HepG2 (cell line): ENCODE results near the gene HIRA. TPM values are rescaled to one million over a fixed set of nuclear protein-coding genes. Genes with fewer than 3 reads are reported as not detected.

ENCODE experiments used
- ATAC-seq: fragments of 200-7000 bp; cut with Tn5 transposase; 3 replicates; pipeline ENCODE4 v1.9.1; 2020; ENCODE audit warnings: mild to moderate bottlenecking, moderate library complexity
- BruUV-seq: library from RNA; stranded (reverse); fragments of 400-500 nt; replicated peaks from 2 replicates; lab custom pipeline; 2021; lab: Mats Ljungman, UMichigan
- CTCF ChIA-PET: fragments of 300-600 bp; formaldehyde crosslinking; extraction: SDS; loops from one replicate; lab custom pipeline; 2021; ENCODE audit warnings: low total read pairs, inconsistent platforms, low intra/inter-chr PET ratio; lab: Yijun Ruan, JAX
- POLR2A ChIA-PET: fragments of 350-600 bp; sonication (Branson Sonifier 250); formaldehyde crosslinking; loops from one replicate; lab custom pipeline; 2020; ENCODE audit warnings: antibody characterized with exemption, inconsistent platforms; lab: Yijun Ruan, JAX
- DNase-seq: peaks from one replicate; pipeline ENCODE4 v3.0.0-alpha.2; 2015; ENCODE audit warnings: low spot score
- FAIRE-seq: peaks from 3 replicates; lab custom pipeline; 2011; peaks lifted over from hg19 to GRCh38; lab: Jason Lieb, UNC
- H2AFZ ChIP-seq: one replicate; pipeline ENCODE4 v1.6.1; 2011; ENCODE audit warnings: low read length, inconsistent platforms
- H3K27ac ChIP-seq: fragments of 300-600 bp; 3 replicates; pipeline ENCODE4 v1.8.0; 2011; ENCODE audit warnings: mixed run types, mild to moderate bottlenecking, mixed read lengths, low read length, inconsistent platforms; ENCODE audit not compliant: insufficient read depth; ENCODE audit errors: extremely low read length
- H3K27me3 ChIP-seq, 2 experiments: fragments of 200-600 bp in 1 of 2; 2 replicates in 1 of 2; 3 replicates in 1 of 2; pipeline versions ENCODE4 v1.6.0 to v1.8.0; 2011; ENCODE audit warnings: low read length in 2 of 2, mild to moderate bottlenecking in 2 of 2, moderate library complexity in 2 of 2, inconsistent platforms in 1 of 2; ENCODE audit not compliant: insufficient read depth in 2 of 2, control insufficient read depth in 1 of 2
- H3K36me3 ChIP-seq, 2 experiments: fragments of 200-600 bp in 1 of 2; replicated peaks in 1 of 2; 2 replicates in 1 of 2; 3 replicates in 1 of 2; pipeline versions ENCODE4 v1.5.1 to v1.8.0; 2011; ENCODE audit warnings: low read length in 2 of 2, inconsistent platforms in 1 of 2; ENCODE audit not compliant: insufficient read depth in 2 of 2, control insufficient read depth in 1 of 2
- H3K4me1 ChIP-seq: 2 replicates; pipeline ENCODE4 v1.5.1; 2012; ENCODE audit warnings: low read length, inconsistent platforms; ENCODE audit not compliant: insufficient read depth
- H3K4me2 ChIP-seq: 2 replicates; pipeline ENCODE4 v1.6.0; 2011; ENCODE audit warnings: low read depth, low read length, inconsistent platforms
- H3K4me3 ChIP-seq, 3 experiments: fragments of 200-600 bp in 1 of 3; sonication (generic), shearing (Covaris generic) in 1 of 3; replicated peaks in 1 of 3; 2 replicates each; pipeline ENCODE4 v1.5.1; 2011 to 2016; ENCODE audit warnings: low read length in 3 of 3, inconsistent platforms in 2 of 3, low read depth in 2 of 3, mild to moderate bottlenecking in 2 of 3, control low read depth in 1 of 3, mixed read lengths in 1 of 3; ENCODE audit not compliant: insufficient read depth in 1 of 3
- H3K79me2 ChIP-seq: one replicate; pipeline ENCODE4 v1.6.1; 2011; ENCODE audit warnings: low read length, inconsistent platforms; ENCODE audit not compliant: insufficient read depth
- H3K9ac ChIP-seq: 2 replicates; pipeline ENCODE4 v1.6.0; 2011; ENCODE audit warnings: mild to moderate bottlenecking, low read depth, low read length, inconsistent platforms; ENCODE audit not compliant: insufficient read depth
- H3K9me3 ChIP-seq: 2 replicates; pipeline ENCODE4 v1.5.1; 2012; ENCODE audit warnings: mild to moderate bottlenecking, low read length
- H4K20me1 ChIP-seq: 2 replicates; pipeline ENCODE4 v1.6.0; 2011; ENCODE audit warnings: inconsistent platforms, mild to moderate bottlenecking, low read length, moderate library complexity; ENCODE audit not compliant: insufficient read depth
- CENPBD1 ChIP-seq: sonication (generic); formaldehyde crosslinking; IDR thresholded peaks from 2 replicates; pipeline ENCODE4 v1.8.0; 2022; ENCODE audit warnings: missing genetic modification reagents, low read depth, mild to moderate bottlenecking, borderline replicate concordance
- ELF1 ChIP-seq: sonication (generic); formaldehyde crosslinking; IDR thresholded peaks from 2 replicates; pipeline ENCODE4 v1.4.0; 2020; ENCODE audit warnings: missing genetic modification reagents
- HDAC6 ChIP-seq: fragments of 200-600 bp; sonication (generic); IDR thresholded peaks from 2 replicates; pipeline ENCODE4 v1.7.0; 2017; ENCODE audit warnings: mild to moderate bottlenecking, antibody characterized with exemption, low read length, low read depth
- HNF4G ChIP-seq, 2 experiments: sonication (generic) in 1 of 2; formaldehyde crosslinking in 1 of 2; IDR thresholded peaks; 2 replicates each; pipeline versions ENCODE4 v1.4.0 to v1.6.1; 2011 to 2020; ENCODE audit warnings: borderline replicate concordance in 2 of 2, low read depth in 2 of 2, mild to moderate bottlenecking in 2 of 2, low read length in 1 of 2, missing genetic modification reagents in 1 of 2, moderate library complexity in 1 of 2
- HOXA9 ChIP-seq: sonication (generic); formaldehyde crosslinking; IDR thresholded peaks from 2 replicates; pipeline ENCODE4 v1.8.1; 2022; ENCODE audit warnings: missing genetic modification reagents, mild to moderate bottlenecking, moderate library complexity, borderline replicate concordance
- RBFOX2 ChIP-seq: fragments of 200-400 bp; formaldehyde crosslinking; IDR thresholded peaks from 2 replicates; pipeline ENCODE4 v1.6.1; 2017; ENCODE audit warnings: low read depth, mild to moderate bottlenecking, low read length
- YEATS4 ChIP-seq: sonication (generic); formaldehyde crosslinking; IDR thresholded peaks from 2 replicates; pipeline ENCODE4 v1.4.0; 2020; ENCODE audit warnings: missing genetic modification reagents, borderline replicate concordance
- ZBTB7B ChIP-seq: sonication (generic); formaldehyde crosslinking; IDR thresholded peaks from 2 replicates; pipeline ENCODE4 v1.4.0; 2020; ENCODE audit warnings: missing genetic modification reagents
- ZNF629 ChIP-seq: sonication (generic); formaldehyde crosslinking; conservative IDR thresholded peaks from 2 replicates; pipeline ENCODE4 v1.5.0; 2020; ENCODE audit warnings: missing genetic modification reagents
- ZNF790 ChIP-seq: sonication (generic); formaldehyde crosslinking; IDR thresholded peaks from 2 replicates; pipeline ENCODE4 v1.8.0; 2022; ENCODE audit warnings: missing genetic modification reagents, mild to moderate bottlenecking, borderline replicate concordance
- WGBS: methylation state at CpG from one replicate; pipeline ENCODE4 v1.1.6; 2017; ENCODE audit warnings: low lambda C conversion rate; 5-methylcytosine and 5-hydroxymethylcytosine counted together
- in situ Hi-C: cut with HindIII; loops from 2 replicates; pipeline ENCODE4 v1.10.0; 2017; ENCODE audit warnings: low pct_unique_long_range_greater_than_20kb; ENCODE audit not compliant: extremely low pct_ligation_motif_present
- intact Hi-C: fragments of 100-400 bp; cut with micrococcal nuclease; formaldehyde crosslinking; loops from one replicate; pipeline ENCODE4 v1.10.0; 2022; ENCODE audit not compliant: unreplicated experiment
- polyA plus RNA-seq, 8 experiments: library from polyadenylated mRNA; depleted of rRNA in 3 of 8; stranded (reverse) in 7 of 8; unstranded in 1 of 8; fragments of >200 nt; fragmentation: Illumina TruSeq in 4 of 8; extraction: Trizol in 4 of 8; gene quantifications; 2 replicates each; pipeline versions ENCODE4 v1.2.1 to v1.2.3, GENCODE V29; 2011 to 2016; ENCODE audit warnings: low read depth in 4 of 8, missing spikeins in 1 of 8, mixed read lengths in 1 of 8; ENCODE audit not compliant: insufficient read depth in 1 of 8
- total RNA-seq, 5 experiments: library from RNA; depleted of rRNA; stranded (reverse); fragments of >200 nt; fragmentation: Illumina TruSeq; extraction: Trizol; gene quantifications; 2 replicates each; pipeline ENCODE4 v1.2.3, GENCODE V29; 2016; ENCODE audit warnings: low read depth in 1 of 5
- TF ChIP-seq, protein P1 (sequence below): sonication (generic); formaldehyde crosslinking; IDR thresholded peaks from 2 replicates; pipeline ENCODE4 v1.5.0; 2020; ENCODE audit warnings: missing genetic modification reagents, mild to moderate bottlenecking, borderline replicate concordance
- TF ChIP-seq, protein P2 (sequence below): sonication (generic); formaldehyde crosslinking; IDR thresholded peaks from 2 replicates; pipeline ENCODE4 v1.4.0; 2020; ENCODE audit warnings: missing genetic modification reagents

HIRA gene
- total and polyA plus RNA-seq, 2 of the 13 experiments (the other 11 are each of a cell fraction or from before 2014, with no cell fraction given): 21.5 to 29.2 TPM

DNA sequence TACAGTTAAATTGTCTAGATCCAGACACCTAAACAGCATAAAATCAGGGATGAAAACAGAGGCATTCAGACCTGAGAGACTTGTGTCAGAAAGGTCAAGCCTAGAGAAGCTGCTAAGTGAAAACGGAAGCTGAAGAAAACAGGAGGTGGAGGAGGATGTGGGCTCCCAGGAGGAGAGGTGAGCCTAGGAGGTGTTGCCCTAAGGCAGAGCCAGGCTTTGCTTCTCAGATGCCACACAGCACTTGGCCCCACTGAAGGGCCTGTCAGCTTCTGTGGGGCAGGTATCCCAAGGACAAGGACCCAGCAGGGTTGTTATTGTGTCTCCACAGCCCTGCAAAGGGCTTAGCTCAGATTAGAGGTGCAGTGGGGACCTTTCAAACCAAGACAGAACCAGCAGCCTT, 33.0 kb upstream of the HIRA start (continued):
- TF ChIP-seq CENPBD1 (CRISPR knock-in tag) (no peak), ZNF629 (CRISPR knock-in tag) (no peak), HDAC6 (no peak), HOXA9 (CRISPR knock-in tag) (no peak), HNF4G (IDR thresholded peaks at IDR 0.05; ENCODE audit: borderline replicate concordance, low read depth, low read length) (no peak), HNF4G (CRISPR knock-in tag; IDR thresholded peaks at IDR 0.05; ENCODE audit: borderline replicate concordance, low read depth) (no peak), RBFOX2 (no peak)
- TF ChIP-seq, protein P1, sequence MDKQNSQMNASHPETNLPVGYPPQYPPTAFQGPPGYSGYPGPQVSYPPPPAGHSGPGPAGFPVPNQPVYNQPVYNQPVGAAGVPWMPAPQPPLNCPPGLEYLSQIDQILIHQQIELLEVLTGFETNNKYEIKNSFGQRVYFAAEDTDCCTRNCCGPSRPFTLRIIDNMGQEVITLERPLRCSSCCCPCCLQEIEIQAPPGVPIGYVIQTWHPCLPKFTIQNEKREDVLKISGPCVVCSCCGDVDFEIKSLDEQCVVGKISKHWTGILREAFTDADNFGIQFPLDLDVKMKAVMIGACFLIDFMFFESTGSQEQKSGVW: no peak

DNA sequence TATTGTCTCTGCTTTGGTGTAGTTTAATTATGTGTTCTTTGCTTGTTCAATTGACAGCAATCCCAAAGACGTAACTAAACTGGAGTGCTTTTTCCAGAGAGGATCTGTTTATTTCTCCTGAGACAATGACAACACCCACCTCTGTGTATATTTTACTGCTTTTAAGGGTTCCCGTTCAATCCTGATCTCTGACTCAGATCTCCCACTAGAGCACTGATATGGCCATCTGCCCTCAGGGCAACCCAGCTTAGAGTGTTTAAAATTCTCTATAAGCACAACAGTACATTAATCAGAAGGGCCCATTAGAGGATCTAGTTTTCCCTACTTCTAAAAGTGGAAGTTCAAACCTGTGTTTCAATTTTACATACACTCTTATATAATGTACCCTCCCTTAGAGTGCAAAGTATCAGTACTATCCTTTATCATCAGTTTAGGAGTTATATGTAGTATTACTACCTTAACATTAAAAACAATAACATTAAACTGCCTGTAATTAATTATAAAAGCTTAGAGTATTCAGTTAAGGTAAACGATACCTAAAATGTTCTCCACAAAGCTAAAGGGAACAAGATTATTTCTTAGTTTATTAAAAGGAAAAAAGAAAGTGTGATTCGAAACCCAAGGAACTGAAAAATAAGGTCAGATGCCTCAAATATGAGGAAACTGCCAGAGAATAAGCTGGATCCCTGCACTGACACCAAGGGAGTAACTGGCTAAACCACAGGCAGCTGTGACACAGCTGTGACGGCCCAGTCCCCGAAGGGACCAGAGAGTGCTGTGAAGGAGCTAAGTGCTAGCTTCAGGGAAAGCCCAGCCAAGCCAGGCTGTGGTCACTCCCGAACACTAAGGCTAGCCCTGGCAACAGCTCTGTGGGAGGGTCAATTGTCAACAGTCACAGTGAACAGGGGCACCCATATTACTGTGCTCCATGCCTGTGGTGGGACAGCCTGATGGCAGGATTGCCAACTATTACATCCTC, 32.2 kb upstream of the HIRA start:
- intact Hi-C loops: no loop called here
- ChIA-PET CTCF (no interaction called here), POLR2A (no interaction called here)
- no peaks in the 10 kb centered on the region for H3K9me3 ChIP-seq
- DNase-seq: no peak
- ATAC-seq: no peak
- H3K4me1 ChIP-seq: no peaks in the 10 kb centered on the region
- no peak overlapping the region for H3K4me3 ChIP-seq
- WGBS: 84% methylated on average over 7 of the region's 7 CpGs
- H3K79me2 ChIP-seq: no peaks in the 10 kb centered on the region
- no peak overlapping the region for H3K27ac ChIP-seq
- H3K9ac ChIP-seq: no peak overlapping the region
- no TSS peak for BruUV-seq
- no peak overlapping the region for H3K4me2 ChIP-seq
- H3K36me3 ChIP-seq: peaks cover 24 to 56% of the 10 kb centered on the region in 2 experiments; a peak in 4 of 5 replicates
- no peak for FAIRE-seq
- in situ Hi-C loops: no loop called here
- no peaks in the 10 kb centered on the region for H4K20me1 ChIP-seq
- no peaks in the 10 kb centered on the region for H3K27me3 ChIP-seq
- H2AFZ ChIP-seq: no peak overlapping the region
- TF ChIP-seq YEATS4 (CRISPR knock-in tag) (no peak), ELF1 (CRISPR knock-in tag) (no peak), ZNF790 (CRISPR knock-in tag) (no peak), CENPBD1 (CRISPR knock-in tag) (no peak), ZBTB7B (CRISPR knock-in tag) (no peak)
- TF ChIP-seq, protein P2, sequence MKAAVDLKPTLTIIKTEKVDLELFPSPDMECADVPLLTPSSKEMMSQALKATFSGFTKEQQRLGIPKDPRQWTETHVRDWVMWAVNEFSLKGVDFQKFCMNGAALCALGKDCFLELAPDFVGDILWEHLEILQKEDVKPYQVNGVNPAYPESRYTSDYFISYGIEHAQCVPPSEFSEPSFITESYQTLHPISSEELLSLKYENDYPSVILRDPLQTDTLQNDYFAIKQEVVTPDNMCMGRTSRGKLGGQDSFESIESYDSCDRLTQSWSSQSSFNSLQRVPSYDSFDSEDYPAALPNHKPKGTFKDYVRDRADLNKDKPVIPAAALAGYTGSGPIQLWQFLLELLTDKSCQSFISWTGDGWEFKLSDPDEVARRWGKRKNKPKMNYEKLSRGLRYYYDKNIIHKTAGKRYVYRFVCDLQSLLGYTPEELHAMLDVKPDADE (CRISPR knock-in tag): no peak
